Stomach (tissue), 4 donors: ENCODE results near the gene TTC27.

Source experiments
- CTCF ChIP-seq, 7 experiments: fragments of 450-650 bp in 4 of 7; fragments of 200-600 bp in 3 of 7; sonication (generic) in 3 of 7; IDR thresholded peaks; one replicate each; pipeline ENCODE4 v1.5.1; 2016 to 2019; ENCODE audit warnings: antibody characterized with exemption in 7 of 7, control low read depth in 2 of 7, mild to moderate bottlenecking in 1 of 7
- POLR2AphosphoS5 ChIP-seq, 3 donors: sonication (generic); formaldehyde crosslinking; IDR thresholded peaks; one replicate each; pipeline ENCODE4 v1.6.1; 2016; ENCODE audit warnings: antibody characterized with exemption in 3 of 3

- no peak for TF ChIP-seq CTCF (IDR thresholded peaks at IDR 0.05)
- TF ChIP-seq POLR2AphosphoS5 (IDR thresholded peaks at IDR 0.05) = no peak
Observed at GRCh38 chr2:32671885-32672533, 44.2 kb downstream of the TTC27 start.
